HG03521 (cell line): ENCODE results near the gene SMPD2.
"Not testable (repeated sequence)": the region's sequence is repeated elsewhere in the genome, so short reads cannot be mapped to it uniquely, and the experiment has no call there.

Experiments
- ATAC-seq: cut with Tn5 transposase; IDR thresholded peaks from one replicate; pipeline ENCODE4 v1.9.1; 2021; ENCODE audit warnings: mild to moderate bottlenecking, moderate library complexity; ENCODE audit not compliant: unreplicated experiment

The SMPD2 gene

DNA sequence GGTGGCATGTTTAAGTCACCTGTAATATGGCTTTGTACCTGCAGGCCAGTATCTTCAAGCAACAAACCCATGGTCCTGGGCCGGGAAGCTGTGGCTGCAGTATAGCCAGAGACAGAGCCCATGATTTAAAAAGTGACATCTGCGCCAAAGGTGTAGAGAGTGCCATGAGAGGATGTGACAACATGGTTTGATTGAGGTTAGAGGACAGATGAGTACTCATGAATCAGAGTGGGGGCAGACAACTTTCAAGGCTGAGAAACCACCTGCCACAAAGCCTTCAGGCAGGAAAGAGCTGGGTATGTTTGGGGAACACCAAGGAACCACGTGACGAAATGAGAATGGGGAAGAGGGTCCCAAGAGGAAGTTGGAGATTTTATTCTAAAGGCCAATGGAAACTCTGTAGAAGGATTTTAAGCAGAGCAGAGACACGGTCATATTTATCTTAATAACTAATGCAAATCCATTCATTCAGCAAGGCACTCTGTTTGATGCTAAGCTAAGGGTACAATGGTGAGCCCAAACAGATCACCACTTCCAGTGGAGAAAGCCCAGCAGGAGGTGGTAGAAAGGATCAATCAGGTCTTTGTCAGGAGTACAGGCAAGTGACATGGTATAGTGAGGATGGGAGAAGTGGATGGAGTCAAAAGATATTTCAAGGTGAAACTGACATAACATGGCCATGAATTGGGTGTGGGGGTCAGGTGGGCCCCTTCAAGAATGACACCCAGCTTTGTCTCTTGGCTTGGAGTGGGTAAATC lies 18.4 kb downstream of the SMPD2 start:
- no peak for ATAC-seq

DNA sequence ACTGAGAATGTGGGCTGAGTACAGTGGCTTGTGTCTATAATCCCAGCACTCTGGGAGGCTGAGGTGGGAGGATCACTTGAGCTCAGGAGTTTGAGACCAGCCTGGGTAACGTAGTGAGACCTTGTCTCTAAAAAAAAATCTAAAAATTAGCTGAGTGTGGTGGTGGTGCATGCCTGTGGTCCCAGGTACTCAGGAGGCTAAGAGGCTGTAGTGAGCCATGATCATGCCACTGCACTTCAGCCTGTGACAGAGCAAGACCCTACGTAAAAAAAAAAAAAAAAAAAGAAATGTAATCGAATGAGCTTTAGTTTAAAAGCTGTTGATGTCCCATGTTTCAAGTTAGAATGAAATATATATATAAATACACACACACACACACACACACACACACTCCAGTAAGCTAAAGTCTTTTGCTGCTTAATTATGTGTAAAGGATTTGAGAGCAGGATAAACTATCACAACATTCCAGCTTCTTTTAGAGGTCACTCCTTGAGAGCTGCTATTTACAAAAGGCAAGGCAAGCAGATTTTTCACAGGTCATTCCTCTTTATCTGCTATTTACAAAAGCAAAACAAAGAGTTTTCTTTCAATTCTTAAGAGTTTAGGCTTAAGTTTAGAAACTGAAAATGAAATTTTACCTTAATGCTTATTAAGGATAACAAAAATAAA lies 19.8 kb downstream of the SMPD2 start:
- no peak for ATAC-seq

GRCh38 chr6:109461205-109461604 lies 20.7 kb downstream of the SMPD2 start:
- ATAC-seq, result not testable (repeated sequence)

GRCh38 chr6:109461733-109462526 lies 21.4 kb downstream of the SMPD2 start:
- no peak for ATAC-seq

GRCh38 chr6:109465772-109466171 lies 25.2 kb downstream of the SMPD2 start:
- ATAC-seq, result no peak

GRCh38 chr6:109466212-109466923 lies 25.8 kb downstream of the SMPD2 start:
- ATAC-seq, result no peak

GRCh38 chr6:109467696-109468095 lies 27.2 kb downstream of the SMPD2 start:
- ATAC-seq, result no peak

DNA sequence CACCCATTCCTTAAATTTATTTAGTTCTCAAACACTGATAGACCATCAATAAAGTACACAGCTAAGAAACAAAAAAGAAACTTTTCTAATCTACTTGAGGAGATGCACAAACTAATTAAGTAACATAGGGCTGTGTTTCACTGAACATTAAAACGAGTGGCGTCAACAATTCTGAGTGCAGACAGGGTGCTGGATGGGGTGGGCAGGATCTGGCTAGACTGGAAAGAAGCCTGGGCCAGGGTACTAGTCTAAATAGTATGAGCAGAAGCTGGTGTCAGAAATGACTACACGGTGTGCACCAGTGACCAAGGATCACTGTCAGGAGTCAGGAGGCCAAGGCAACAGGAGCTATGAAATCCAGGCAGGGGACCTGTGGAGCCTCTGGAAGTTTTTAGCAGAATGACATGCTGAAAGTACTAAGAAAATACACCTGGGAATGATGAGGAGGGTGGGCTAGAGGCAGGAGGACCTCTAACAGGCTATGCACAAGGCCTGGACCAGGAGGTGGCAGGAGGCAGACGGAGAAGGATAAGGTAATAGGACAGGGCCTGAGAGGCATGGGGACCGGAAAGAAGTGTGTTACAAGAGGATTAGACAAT lies 29.2 kb downstream of the SMPD2 start:
- no peak for ATAC-seq

GRCh38 chr6:109471105-109471810 lies 30.7 kb downstream of the SMPD2 start:
- ATAC-seq, result no peak

DNA sequence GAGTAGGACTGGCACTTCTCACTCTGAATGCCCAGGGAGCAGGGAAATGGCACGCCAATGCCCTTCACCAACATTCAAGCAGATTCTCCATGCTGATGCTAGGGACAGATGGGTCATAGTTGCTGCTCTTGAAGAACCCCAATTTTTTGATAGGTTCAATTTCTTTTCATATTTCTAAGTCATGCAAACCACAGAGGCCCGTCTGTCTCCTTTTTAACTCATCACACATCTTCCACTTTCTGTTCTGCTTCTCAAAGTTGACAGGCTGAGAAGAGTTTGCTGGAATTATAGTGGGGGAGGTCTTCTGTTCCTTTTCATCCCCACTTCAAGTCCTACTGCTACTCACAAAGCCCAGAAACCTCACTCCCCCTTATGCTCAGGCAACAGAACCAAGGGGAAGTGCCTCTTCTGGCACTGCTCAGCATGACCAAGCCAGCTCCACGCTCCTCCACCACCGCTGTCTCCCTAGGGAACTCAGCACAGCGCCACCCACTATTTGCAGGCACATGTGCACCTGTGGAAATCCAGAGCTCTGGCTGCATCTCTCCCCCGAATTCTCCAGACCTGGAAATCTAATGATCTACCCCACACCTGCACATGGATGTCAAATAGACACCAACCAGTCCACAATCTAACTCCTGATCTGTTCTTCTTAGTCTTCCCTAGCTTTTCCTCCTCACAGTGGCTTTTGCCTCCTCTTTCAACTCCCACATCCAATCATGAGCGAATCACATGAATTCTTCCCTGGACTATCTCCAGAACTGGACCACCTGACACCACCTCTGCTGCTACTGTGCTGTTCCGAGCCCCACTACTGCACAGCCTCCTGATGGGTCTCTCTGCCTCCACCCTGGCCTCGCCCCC lies 31.8 kb downstream of the SMPD2 start:
- ATAC-seq, result peak; percentile 53

GRCh38 chr6:109473120-109473519 lies 32.6 kb downstream of the SMPD2 start:
- no peak for ATAC-seq

- ATAC-seq, result no peak
These were observed 34.5 kb downstream of the SMPD2 start for GRCh38 chr6:109474995-109475394.

DNA sequence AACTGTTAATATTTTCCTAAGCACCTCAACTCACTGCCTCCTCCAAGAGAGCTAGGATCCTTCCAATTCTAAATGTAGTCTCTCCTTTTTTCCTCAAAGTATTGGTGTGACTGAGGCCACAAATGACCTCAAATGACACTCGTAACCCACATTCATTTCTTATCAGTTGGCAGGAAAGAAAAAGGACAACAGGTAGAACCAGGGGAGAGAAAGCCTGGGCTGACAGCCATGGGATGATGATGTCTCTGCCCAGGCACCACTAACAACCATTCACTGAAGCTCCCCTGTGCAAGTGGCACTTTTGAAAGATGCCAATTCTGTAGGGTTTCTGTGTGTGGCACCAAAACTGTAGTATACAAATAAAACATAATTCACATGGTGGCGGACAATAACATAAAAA lies 35.1 kb downstream of the SMPD2 start:
- no peak for ATAC-seq

DNA sequence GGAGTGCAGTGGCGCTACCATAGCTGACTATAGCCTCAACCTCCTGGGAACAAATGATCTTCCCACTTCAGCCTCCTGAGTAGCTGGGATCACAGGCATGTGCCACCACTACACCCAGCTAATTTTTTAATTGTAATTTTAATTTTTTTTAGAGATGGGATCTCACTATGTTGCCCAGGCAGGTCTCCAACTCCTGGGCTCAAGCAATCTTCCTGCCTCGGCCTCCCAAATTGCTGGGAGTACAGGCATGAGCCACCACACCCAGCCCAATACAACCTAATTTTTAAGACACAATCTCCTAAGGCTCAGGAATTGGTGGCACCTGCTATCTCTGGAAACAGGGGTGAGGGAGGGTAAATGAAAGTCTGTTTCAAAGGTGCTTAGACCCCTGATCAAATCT lies 36.7 kb downstream of the SMPD2 start:
- no peak for ATAC-seq

DNA sequence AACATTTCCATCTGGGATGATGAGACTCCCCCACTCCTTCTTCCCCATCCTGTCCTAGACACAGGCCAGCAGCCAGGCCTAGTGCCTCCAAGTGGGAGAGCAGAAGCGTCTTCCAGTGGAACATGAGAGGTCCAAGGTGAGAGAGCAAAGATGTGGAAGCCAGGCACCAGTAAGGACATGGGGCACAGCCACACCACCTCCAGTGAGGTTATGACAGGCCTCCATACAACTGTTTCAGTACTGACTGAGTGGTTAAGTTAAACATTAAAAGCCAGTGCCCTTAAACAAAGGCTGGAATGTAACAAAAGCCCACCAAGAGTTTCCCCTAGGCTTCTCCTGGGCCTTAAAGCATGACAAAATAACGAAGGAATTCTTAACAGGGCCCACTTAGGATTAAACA lies 37.2 kb downstream of the SMPD2 start:
- no peak for ATAC-seq

DNA sequence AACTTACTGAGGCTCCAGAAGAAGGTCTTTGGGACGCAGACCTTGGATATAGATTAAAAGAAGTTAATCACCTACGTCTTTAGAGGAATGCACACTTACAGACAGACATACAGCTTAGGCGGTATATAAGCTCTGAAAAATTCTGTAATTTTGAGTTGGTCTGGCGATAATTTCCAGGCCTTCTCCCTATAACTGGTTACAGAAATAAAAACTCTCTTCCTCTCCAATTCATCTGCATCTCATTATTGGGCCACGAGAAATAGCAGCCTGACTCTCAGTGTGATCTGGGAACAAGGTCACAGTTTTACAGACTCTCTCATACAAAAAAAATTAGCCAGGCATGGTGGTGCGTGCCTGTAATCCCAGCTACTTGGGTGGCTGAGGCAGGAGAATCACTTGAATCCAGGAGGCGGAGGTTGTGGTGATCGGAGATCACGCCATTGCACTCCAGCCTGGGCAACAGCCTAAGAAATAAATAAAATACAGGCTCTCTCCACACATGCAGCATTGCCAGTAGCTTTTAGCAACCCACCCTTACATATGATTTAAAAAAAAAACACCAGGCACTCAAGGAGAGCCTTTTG lies 37.8 kb downstream of the SMPD2 start:
- no peak for ATAC-seq

DNA sequence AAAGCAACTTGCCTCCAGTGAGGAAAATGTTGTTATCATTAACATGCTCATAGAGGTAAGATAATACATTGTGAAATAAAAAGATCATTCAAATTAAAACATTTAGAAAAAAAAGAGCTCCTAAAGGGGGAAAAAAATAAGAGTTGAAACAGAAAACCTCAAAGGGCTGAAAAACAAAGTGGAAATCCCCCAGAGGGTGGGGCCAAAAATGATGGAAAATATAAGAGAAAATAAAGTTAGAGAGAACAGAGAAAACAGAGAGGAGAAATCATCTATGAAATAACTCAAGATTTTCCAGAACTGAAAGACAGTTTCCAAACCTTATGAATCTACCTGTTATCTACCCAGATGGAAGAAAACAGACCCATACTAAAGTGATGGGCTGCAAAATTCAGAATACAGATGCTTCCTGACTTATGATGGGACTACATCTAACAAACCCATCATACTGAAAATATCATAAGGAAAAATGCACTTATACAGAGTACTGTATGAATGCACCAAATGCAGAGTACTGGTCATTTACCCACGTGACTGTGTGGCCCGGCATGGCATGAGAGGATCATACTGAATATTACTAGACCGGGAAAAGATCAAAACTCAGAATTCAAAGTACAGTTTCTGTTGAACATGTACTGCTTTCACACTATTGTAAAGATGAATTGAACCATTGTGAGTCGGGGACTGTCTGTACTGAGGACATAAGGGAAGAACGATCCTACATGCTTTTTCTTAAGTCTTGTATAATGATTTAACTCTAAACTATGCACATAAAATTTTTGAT lies 38.5 kb downstream of the SMPD2 start:
- no peak for ATAC-seq

- no peak for ATAC-seq
These were observed 40.5 kb downstream of the SMPD2 start for GRCh38 chr6:109480993-109481480.
